ENCODE results near the gene CDKN1C.

Gene CDKN1C

DNA sequence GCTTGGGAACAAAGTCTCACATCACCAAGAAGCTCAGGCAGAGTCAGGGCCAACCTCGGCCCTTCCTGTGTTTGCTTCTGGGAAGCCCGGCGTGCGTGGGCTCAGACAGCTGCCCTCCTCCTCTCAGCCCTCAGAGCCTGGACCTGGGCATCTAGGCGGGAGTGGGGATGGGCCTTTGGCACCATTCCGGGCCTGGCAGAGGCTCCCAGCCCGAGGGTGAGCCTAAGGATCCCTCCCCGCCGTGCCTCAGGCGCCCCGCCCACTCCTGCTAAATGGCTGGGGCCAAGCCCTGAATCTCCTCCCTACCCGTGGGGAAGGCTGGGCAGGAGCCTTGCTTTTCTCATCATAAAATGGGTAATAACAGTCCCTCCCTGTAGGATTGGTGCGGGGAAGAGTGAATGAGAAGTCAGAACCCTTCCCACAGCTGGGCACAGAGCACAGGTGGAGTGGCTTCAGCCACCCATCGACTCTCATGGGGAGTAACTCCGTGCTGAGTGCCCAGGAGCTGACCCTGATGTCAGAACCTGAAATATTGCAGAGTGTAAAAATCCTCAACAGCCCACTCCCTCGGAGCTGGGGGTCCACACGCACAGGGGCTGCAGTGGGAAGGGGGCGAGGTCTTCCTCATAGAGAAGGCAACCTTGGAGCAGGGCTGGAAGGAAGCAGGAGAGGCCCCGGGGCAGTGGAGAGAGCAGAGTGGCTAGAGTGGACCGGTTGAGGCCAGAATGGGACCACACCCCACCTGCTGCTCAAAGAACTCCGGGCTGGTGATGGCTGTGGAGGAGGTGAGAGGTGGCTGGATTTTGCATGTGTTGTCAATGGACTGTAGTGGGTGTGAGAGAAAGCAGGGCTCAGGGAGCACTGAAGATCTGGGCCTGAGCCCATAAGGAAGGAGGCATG lies 18.8 kb upstream of the CDKN1C start:
- no peak for DNase-seq

- DNase-seq: no peak
Measured at GRCh38 chr11:2903672-2904011, 18.1 kb upstream of the CDKN1C start.

DNA sequence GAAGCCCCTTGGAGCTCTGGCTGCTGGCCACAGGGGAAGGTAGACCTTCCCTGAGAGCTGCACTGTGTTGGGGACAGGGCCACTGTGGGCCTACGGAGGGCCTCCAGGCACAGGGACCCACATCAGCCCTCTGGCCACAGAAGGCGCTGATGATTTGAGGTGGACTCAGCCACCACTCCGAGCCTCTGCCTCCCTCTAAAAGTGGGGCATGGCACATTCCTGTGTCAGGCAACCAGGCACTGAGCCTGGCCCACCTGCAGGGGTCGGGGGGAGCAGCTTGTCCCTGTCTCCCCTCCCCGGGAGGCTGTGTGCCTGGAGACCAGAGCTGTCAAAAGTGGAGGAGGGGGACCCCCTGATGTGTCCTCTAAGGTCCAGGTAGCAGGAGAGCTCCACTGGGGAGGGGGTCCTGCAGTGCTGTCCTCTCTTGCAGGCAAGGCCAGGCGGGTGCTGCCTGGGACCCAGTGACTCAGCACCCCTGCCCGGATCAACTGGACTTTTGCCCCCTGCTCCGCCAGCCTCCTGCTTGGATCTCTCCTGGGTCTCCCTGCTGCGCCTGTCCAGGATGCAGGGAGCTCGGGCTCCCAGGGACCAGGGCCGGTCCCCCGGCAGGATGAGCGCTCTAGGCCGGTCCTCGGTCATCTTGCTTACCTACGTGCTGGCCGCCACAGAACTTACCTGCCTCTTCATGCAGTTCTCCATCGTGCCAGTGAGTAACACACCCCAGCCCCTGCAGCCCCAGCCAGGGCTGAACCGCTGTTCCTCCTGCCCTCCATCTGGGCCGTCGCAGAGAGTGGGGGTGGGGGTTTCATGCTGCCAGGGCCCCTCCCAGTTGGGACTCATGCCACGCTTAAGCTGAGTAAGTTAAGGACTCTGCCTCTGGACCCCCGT lies 17.5 kb upstream of the CDKN1C start:
- no peak for DNase-seq

- DNase-seq: peak; percentile 95
Measured at GRCh38 chr11:2901854-2902783, 16.5 kb upstream of the CDKN1C start.

DNA sequence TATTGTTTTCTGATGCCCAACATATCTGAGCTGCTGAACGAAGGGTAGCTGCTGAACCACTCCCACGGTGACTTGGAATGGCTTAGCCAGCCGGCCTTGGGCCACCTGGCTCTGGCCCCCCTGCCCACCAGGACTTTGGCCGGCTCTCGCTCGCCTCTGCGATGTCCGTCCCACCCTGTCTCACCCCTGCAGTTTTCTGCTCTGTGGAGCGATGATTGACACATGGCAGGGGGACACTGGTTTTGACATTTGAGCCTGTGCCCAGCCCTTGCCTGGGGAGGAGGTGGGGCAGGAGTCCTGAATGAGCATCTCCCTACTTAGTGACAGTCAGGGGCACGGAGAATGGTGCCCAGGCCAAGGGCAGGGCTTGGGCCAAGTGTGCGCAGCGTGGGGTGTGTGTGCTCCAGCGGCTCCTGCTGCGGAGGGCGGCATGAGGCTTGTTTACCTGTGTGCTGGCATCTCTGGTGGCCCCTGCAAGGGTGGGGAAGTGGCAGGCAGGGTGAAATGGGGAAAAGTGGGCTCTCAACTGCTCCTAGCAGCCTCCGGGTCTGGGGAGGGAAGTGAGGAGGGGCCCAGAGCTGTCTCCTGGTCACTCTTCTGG lies 15.7 kb upstream of the CDKN1C start:
- no peak for DNase-seq

DNA sequence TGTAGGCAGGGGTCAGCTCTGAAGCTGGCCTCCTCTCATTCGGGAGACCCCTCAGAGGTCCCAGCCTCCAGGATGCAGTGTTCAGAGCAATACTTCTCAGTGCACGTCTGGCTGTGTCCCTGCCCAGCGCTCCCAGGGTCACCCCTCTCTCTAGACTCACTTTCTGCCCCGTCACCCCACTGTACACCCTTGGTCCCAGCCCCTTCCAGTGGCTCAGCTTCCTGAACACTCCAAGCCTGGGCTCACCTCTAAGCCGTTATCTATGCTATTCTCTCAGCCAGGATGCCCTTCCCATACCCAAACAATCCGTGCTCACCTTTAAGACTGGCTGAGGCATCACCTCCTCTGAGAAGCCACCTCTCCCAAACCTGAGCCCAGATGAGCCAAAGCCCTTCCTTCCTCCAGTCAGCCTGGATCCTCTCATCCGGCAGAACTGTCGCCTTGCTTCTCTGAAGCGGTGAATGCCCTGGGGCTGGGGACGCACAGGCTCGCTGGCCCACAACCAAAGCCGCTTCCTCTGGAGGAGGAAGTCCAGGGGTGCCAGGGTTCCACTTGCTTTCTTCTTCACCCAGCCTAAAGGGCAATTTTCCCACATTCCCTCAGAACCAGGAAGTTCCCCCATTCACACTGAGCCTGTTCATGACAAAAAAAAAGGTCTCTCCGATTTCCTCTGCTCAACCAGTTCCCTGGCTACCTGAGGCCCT lies 13.7 kb upstream of the CDKN1C start:
- no peak for DNase-seq

DNA sequence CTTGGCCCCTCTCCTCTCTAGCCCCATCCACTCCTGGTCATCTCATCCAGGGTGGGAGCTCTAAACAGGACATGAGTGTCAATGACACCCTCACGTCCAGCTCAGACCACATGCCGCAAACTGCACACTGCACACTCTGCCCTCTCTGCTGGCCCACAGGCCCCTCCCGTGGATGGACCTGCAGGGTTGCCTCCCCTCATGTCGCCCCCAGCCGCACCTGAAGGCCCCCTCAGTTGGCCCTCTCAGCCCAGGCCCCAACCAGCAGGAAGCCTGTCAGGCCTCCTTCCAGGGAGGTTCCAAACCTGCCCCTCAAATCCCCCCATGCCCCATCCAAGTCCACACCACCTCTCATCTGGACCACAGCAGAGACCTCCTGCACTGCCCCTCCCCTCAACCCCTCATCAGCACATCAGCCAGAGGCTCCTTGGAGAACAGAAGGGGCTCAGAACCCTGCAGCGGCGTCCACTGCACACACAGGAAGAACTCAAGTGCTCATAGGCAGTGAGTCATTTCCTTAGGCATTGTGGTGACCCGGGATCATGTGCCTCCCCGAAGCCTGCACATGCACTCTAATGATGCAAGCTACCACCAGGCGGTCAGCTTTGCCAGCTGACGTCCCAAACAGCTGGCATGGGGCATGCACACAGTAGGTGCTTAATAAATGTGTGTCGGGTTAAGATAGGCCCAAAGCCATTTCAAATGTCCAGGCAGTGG lies 12.9 kb upstream of the CDKN1C start:
- peak; percentile 31 for DNase-seq

GRCh38 chr11:2897048-2897447 lies 11.5 kb upstream of the CDKN1C start:
- DNase-seq: no peak

DNA sequence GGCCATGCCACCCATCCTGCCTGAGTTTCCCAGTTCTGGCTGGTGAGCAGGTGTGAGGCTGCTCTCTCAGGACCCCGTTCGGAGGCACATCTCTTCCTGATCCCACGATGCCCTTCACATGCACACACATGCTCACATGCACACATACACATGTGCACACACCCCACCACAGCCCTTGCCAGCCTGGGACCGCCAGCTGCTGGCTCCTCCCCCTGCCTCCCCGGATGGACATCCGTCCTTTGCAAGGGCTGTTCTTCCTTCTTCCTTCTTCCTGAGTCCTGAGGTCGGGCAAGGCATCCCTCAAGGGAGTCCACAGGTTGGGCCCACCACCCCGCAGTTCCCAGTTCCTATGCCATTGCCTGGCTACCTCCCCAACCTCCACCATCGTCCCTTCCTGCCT lies 10.5 kb upstream of the CDKN1C start:
- no peak for DNase-seq

DNA sequence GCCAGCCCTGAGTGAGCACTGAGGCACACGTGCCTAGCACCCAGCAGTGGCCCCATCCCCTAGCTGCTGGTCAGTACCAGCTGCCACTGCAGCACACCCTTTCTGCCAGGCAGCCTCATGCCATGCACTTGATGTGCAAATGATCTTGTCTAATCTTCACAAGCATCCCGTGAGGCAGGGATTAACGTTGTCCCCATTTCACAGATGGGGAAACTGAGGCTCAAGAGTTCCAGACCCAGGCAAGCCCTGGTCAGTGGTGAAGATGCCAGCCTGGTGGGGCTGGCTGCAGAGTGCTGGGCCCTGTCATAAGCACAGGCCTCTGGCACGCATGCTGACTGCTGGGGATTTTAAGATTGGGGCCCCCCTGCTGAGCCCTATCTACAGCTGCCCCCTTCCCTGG lies 8.4 kb upstream of the CDKN1C start:
- DNase-seq: no peak

- no peak for DNase-seq
Measured at GRCh38 chr11:2892967-2893528, 7.5 kb upstream of the CDKN1C start.

- peak; percentile 87 for DNase-seq
Measured at GRCh38 chr11:2892215-2892966, 6.8 kb upstream of the CDKN1C start.

- DNase-seq: peak; percentile 18
Measured at GRCh38 chr11:2891326-2892214, 6.0 kb upstream of the CDKN1C start.

- DNase-seq: no peak
Measured at GRCh38 chr11:2890466-2891294, 5.1 kb upstream of the CDKN1C start.

GRCh38 chr11:2889362-2890273 lies 4.0 kb upstream of the CDKN1C start:
- DNase-seq: no peak

- peak; percentile 91 for DNase-seq
Measured at GRCh38 chr11:2888266-2888968, 2.8 kb upstream of the CDKN1C start.
